Hematopoietic multipotent progenitor cell treated with erythropoietin and hydrocortisone succinate and interleukin-3 and kit ligand, for 6 days (in vitro differentiated cells): ENCODE data around the gene MAX.
"Not testable (repeated sequence)": the region's sequence is repeated elsewhere in the genome, so short reads cannot be mapped to it uniquely, and the experiment has no call there.

Experiments
- DNase-seq: peaks from one replicate; pipeline ENCODE4 v3.0.0-alpha.2; 2015

MAX gene

GRCh38 chr14:65032319-65032718 lies 70.0 kb downstream of the MAX start:
- no peak for DNase-seq

- not testable (repeated sequence) for DNase-seq
Observed at GRCh38 chr14:65031321-65031720, 71.0 kb downstream of the MAX start.

- DNase-seq, result no peak
Observed at GRCh38 chr14:65028937-65029336, 73.4 kb downstream of the MAX start.

GRCh38 chr14:65027127-65027799 lies 75.1 kb downstream of the MAX start:
- no peak for DNase-seq

DNA sequence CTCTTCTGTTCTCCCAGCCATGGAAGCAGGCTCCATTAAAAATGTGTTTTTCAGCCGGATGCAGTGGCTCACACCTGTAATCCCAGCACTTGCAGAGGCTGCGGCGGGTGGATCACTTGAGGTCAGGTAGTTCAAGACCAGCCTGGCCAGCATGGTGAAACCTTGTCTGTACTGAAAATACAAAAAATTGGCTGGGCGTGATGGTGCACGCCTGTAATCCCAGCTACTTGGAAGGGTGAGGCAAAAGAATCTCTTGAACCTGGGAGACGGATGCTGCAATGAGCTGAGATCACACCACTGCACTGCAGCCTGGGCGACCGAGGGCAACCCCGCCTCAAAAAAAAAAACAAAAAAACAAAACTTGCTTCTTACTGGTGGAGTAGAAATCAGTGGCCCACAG lies 75.8 kb downstream of the MAX start:
- DNase-seq, result no peak

DNA sequence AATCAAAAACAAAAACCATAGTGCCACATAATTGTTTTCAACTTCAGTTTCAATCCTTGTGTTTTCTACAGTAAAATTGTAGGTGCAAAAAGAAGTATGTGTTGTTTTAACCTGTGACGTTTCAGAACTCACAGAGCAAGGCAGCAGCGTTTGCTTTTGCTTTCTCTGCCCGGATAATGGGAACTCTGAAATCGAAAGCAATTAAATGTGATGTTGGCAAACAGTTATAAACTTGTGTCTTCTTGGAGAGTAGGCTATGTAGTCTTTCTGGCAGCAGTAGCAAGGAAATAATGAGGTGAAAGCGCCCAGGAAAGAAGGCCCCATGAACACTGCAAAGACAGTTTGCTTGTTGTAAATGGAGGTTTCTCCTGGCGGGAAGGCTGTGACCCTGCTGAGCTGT lies 76.5 kb downstream of the MAX start:
- DNase-seq, result no peak
